Left ventricle myocardium inferior (tissue), 1 donor: ENCODE results near the gene DHX8. TPM values are rescaled to one million over a fixed set of nuclear protein-coding genes. Genes with fewer than 3 reads are reported as not detected.
"Not testable (repeated sequence)": the region's sequence is repeated elsewhere in the genome, so short reads cannot be mapped to it uniquely, and the experiment has no call there.

Experiments
- DNase-seq: peaks from one replicate; pipeline ENCODE4 v3.0.0-alpha.2; 2020
- H3K27ac ChIP-seq: fragments of 200-600 bp; replicated peaks from 2 replicates; pipeline ENCODE4 v1.8.0; 2021
- H3K27me3 ChIP-seq: fragments of 200-600 bp; 2 replicates; pipeline ENCODE4 v1.8.0; 2021; ENCODE audit warnings: low read depth
- H3K36me3 ChIP-seq: fragments of 200-600 bp; 2 replicates; pipeline ENCODE4 v1.8.0; 2021
- H3K4me1 ChIP-seq: fragments of 200-600 bp; 2 replicates; pipeline ENCODE4 v1.8.0; 2021
- H3K4me3 ChIP-seq: fragments of 200-600 bp; 2 replicates; pipeline ENCODE4 v1.8.0; 2021; ENCODE audit warnings: mild to moderate bottlenecking, moderate library complexity
- H3K9me3 ChIP-seq: fragments of 200-600 bp; replicated peaks from 2 replicates; pipeline ENCODE4 v1.8.0; 2021
- intact Hi-C: fragments of 100-400 bp; cut with micrococcal nuclease; formaldehyde crosslinking; loops from one replicate; pipeline ENCODE4 v1.11.0; 2022
- total RNA-seq: library from RNA; stranded (reverse); fragmentation: NEBNext Ultra II Directional; extraction: Animal tissue kit (Norgen Biotek cat#: 25700); gene quantifications from one replicate; pipeline ENCODE4 v1.2.1, GENCODE V29; 2021
- TF ChIP-seq, protein P1 (sequence below): fragments of 200-600 bp; IDR thresholded peaks from 2 replicates; pipeline ENCODE4 v1.8.0; 2021; ENCODE audit warnings: antibody characterized with exemption, mild to moderate bottlenecking, borderline replicate concordance
- donor health status: DM: no; HTN: yes; CAD: no; lungs with severe emphysema.

The DHX8 gene
- total RNA-seq, 1 donor from 2014 or later: 26.0 TPM

GRCh38 chr17:43482103-43483012 is 1.4 kb upstream of the DHX8 start:
- Histone ChIP-seq H3K36me3 (no peaks in the 10 kb centered on the region), H3K4me1 (peaks cover 41% of the 10 kb centered on the region), H3K27ac (peak overlapping the region; percentile 87), H3K9me3 (no peaks in the 10 kb centered on the region), H3K27me3 (no peaks in the 10 kb centered on the region), H3K4me3 (no peak overlapping the region)
- intact Hi-C loops: loop anchor here (2.0 kb wide), 1 partner anchor 88 kb away; no protein-coding TSS in a partner anchor
- no peak for DNase-seq
- TF ChIP-seq, protein P1, sequence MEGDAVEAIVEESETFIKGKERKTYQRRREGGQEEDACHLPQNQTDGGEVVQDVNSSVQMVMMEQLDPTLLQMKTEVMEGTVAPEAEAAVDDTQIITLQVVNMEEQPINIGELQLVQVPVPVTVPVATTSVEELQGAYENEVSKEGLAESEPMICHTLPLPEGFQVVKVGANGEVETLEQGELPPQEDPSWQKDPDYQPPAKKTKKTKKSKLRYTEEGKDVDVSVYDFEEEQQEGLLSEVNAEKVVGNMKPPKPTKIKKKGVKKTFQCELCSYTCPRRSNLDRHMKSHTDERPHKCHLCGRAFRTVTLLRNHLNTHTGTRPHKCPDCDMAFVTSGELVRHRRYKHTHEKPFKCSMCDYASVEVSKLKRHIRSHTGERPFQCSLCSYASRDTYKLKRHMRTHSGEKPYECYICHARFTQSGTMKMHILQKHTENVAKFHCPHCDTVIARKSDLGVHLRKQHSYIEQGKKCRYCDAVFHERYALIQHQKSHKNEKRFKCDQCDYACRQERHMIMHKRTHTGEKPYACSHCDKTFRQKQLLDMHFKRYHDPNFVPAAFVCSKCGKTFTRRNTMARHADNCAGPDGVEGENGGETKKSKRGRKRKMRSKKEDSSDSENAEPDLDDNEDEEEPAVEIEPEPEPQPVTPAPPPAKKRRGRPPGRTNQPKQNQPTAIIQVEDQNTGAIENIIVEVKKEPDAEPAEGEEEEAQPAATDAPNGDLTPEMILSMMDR: no peak

DNA sequence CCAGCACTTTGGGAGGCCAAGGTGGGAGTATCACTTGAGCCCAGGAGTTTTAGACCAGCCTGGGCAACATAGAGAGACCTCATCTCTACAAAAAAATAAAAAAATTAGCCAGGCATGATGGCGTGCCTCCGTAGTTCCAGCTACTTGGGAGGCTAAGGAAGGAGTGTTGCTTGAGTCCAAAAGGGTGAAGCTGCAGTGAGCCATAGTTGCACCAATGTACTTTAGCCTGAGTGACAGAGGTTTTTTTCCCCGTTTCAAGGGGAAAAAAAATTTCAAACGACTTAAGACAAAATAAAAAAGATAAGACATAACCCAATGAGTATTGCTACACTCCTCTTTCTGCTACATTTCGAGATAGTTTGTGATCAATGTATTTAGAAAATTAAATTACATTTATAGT is 6.8 kb downstream of the DHX8 start:
- Histone ChIP-seq H3K27me3 (no peaks in the 10 kb centered on the region), H3K36me3 (peaks cover 65% of the 10 kb centered on the region), H3K4me1 (peaks cover 31% of the 10 kb centered on the region), H3K9me3 (no peaks in the 10 kb centered on the region), H3K27ac (no peak overlapping the region), H3K4me3 (no peak overlapping the region)
- intact Hi-C loops: no loop called here
- TF ChIP-seq, protein P1: no peak
- DNase-seq: no peak

DNA sequence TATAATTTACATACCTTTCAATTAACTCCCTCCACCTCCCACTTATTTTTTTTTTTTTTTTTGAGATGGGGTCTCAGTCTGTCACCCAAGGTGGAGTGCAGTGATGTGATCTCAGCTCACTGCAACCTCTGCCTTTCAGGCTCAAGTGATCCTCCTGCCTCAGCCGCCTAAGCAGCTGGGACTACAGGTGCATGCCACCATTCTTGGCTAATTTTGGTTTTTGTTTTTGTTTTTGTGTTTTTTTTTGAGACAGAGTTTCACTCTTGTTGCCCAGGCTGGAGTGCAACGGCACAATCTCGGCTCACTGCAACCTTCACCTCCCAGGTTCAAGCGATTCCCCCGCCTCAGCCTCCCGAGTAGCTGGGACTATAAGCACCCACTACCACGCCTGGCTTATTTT is 25.7 kb downstream of the DHX8 start:
- intact Hi-C loops, H3K4me3 ChIP-seq, DNase-seq, H3K27me3 ChIP-seq, H3K9me3 ChIP-seq, H3K4me1 ChIP-seq, H3K27ac ChIP-seq: not testable (repeated sequence)
- H3K36me3 ChIP-seq: peaks cover 99% of the 10 kb centered on the region

- Histone ChIP-seq H3K4me1 (peaks cover 19% of the 10 kb centered on the region), H3K36me3 (peaks cover 95% of the 10 kb centered on the region)
- H3K27ac ChIP-seq, H3K9me3 ChIP-seq, H3K27me3 ChIP-seq, DNase-seq, H3K4me3 ChIP-seq, intact Hi-C loops: not testable (repeated sequence)
These were observed 27.4 kb downstream of the DHX8 start for GRCh38 chr17:43511199-43511598.

GRCh38 chr17:43515656-43516055 is 31.9 kb downstream of the DHX8 start:
- no peaks in the 10 kb centered on the region for H3K27me3 ChIP-seq
- H3K27ac ChIP-seq: peak overlapping the region; percentile 45
- DNase-seq: no peak
- intact Hi-C loops: no loop called here
- peaks cover 86% of the 10 kb centered on the region for H3K36me3 ChIP-seq
- TF ChIP-seq, protein P1: no peak
- H3K9me3 ChIP-seq: no peaks in the 10 kb centered on the region
- peaks cover 36% of the 10 kb centered on the region for H3K4me1 ChIP-seq
- H3K4me3 ChIP-seq: no peak overlapping the region

DNA sequence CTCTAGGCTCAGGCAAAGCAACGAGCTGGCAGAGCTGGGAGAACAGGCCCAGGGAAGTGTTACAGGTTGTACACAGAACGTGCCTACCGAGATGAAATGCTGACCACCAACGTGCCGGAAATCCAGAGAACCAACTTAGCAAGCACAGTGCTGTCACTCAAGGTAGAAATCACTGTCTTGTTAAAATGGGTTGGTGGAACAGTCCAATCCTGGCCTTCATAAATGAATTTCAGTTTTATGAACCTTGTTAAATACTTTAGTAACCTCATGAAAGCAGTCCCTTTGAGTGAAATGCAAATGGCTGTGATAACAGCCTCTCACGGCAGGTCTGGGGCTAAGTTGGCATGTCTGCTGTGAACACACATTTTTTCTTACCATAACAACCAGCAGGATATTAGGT is 33.4 kb downstream of the DHX8 start:
- Histone ChIP-seq H3K4me3 (no peak overlapping the region), H3K4me1 (peaks cover 36% of the 10 kb centered on the region), H3K27me3 (no peaks in the 10 kb centered on the region), H3K36me3 (peaks cover 86% of the 10 kb centered on the region), H3K9me3 (no peaks in the 10 kb centered on the region), H3K27ac (peak overlapping the region; percentile 42)
- intact Hi-C loops: no loop called here
- TF ChIP-seq, protein P1: no peak
- DNase-seq: no peak
